ENCODE data around the gene PTPN4. TPM values are rescaled to one million over a fixed set of nuclear protein-coding genes. Genes with fewer than 3 reads are reported as not detected.
A peak's percentile ranks its signal among the peaks of the same experiment; 100 is the strongest.

Gene PTPN4
- polyA plus RNA-seq, 1 donor from 2014 or later: 22.0 TPM

DNA sequence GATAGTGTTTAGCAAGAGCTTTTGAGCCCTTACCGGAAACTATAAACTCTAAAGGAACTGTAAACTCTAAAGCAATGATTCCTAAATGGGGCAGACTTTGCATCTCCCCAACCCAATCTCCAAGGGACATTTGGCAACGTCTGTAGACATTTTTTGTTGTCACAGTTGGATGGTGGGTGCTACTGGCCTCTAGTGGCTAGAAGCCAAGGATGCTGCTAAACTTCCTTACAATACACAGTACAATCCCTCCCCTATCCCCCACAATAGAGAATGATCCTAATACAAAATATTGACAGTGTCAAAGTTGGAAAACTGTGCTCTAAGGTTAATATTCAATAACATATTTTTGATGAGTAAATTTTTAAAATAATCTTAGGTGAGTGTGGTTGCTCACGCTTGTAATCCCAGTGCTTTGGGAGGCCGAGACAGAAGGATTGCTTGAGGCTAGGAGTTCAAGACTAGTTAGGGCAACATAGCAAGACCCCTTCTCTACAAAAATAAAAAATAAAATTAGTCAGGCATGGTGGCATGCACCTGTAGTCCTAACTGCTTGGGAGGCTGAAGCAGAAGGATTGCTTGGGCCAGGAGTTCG, 66.7 kb downstream of the PTPN4 start:
- H3K27me3 ChIP-seq (ENCODE audit: insufficient read depth, low read depth, low read length): no peaks in the 10 kb centered on the region
- no peaks in the 10 kb centered on the region for H4K20me1 ChIP-seq (ENCODE audit: insufficient read depth)
- no peaks in the 10 kb centered on the region for H3F3A ChIP-seq (ENCODE audit: insufficient read depth, low read length, poor library complexity, severe bottlenecking)
- TF ChIP-seq, protein P1, sequence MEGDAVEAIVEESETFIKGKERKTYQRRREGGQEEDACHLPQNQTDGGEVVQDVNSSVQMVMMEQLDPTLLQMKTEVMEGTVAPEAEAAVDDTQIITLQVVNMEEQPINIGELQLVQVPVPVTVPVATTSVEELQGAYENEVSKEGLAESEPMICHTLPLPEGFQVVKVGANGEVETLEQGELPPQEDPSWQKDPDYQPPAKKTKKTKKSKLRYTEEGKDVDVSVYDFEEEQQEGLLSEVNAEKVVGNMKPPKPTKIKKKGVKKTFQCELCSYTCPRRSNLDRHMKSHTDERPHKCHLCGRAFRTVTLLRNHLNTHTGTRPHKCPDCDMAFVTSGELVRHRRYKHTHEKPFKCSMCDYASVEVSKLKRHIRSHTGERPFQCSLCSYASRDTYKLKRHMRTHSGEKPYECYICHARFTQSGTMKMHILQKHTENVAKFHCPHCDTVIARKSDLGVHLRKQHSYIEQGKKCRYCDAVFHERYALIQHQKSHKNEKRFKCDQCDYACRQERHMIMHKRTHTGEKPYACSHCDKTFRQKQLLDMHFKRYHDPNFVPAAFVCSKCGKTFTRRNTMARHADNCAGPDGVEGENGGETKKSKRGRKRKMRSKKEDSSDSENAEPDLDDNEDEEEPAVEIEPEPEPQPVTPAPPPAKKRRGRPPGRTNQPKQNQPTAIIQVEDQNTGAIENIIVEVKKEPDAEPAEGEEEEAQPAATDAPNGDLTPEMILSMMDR (IDR thresholded peaks at IDR 0.05; ENCODE audit: poor library complexity, severe bottlenecking): peak; percentile 52
- TF ChIP-seq POLR2AphosphoS5 (IDR thresholded peaks at IDR 0.05): no peak
- TF ChIP-seq RAD21 (conservative IDR thresholded peaks at IDR 0.05): peak; percentile 42
- no peak overlapping the region for H3K27ac ChIP-seq (ENCODE audit: low read length)
- no peak overlapping the region for H3K4me3 ChIP-seq (ENCODE audit: low read length)
- no peaks in the 10 kb centered on the region for H3K9me2 ChIP-seq (ENCODE audit: insufficient read depth, low read length)
- H3K4me2 ChIP-seq (ENCODE audit: low read length): no peak overlapping the region
- peaks cover 3% of the 10 kb centered on the region for H3K79me2 ChIP-seq (replicated peaks; ENCODE audit: insufficient read depth, low read length)
- H3K36me3 ChIP-seq (ENCODE audit: insufficient read depth, low read length): no peaks in the 10 kb centered on the region
- H2AFZ ChIP-seq (ENCODE audit: low read depth, low read length): no peak overlapping the region
- no peaks in the 10 kb centered on the region for H3K9me3 ChIP-seq (ENCODE audit: low read length)
- no peak overlapping the region for H3K9ac ChIP-seq (ENCODE audit: low read length)

DNA sequence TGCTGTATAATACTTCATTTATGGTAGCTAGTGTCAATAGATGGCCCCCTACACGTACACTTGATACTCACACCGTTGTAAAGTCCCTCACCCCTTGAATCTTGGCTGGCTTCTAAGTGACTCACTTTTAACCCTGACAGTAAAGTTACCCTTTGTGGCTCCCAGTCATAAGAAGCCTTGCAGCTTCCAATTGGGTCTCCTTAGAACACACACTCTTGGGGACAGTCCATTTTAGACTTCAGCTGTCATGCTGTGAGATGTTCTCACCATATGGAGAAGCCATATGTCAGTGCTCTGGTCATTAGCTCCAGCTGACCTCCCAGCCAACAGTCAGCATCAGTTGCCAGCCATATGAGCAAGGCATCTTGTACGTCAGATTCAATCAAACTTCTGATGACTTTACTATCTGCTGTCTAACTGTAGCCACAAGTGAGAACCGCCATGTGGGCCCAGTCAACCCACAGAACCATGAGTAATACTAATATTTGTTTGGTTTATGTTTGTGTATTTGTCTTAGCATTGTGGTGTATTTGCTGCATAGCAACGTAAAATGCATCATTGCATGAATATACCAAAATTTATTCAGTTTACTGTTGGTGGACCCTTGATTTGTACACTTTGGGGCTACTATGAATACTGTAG, 68.3 kb downstream of the PTPN4 start:
- Histone ChIP-seq H2AFZ (ENCODE audit: low read depth, low read length) (no peak overlapping the region), H4K20me1 (ENCODE audit: insufficient read depth) (no peaks in the 10 kb centered on the region), H3K9me3 (ENCODE audit: low read length) (no peaks in the 10 kb centered on the region), H3K27ac (ENCODE audit: low read length) (no peak overlapping the region), H3K4me3 (ENCODE audit: low read length) (no peak overlapping the region), H3K9ac (ENCODE audit: low read length) (no peak overlapping the region), H3K9me2 (ENCODE audit: insufficient read depth, low read length) (no peaks in the 10 kb centered on the region), H3K4me2 (ENCODE audit: low read length) (no peak overlapping the region), H3F3A (ENCODE audit: insufficient read depth, low read length, poor library complexity, severe bottlenecking) (no peaks in the 10 kb centered on the region), H3K27me3 (ENCODE audit: insufficient read depth, low read depth, low read length) (no peaks in the 10 kb centered on the region), H3K79me2 (replicated peaks; ENCODE audit: insufficient read depth, low read length) (peaks cover 3% of the 10 kb centered on the region), H3K36me3 (ENCODE audit: insufficient read depth, low read length) (no peaks in the 10 kb centered on the region)
- no peak for TF ChIP-seq RAD21 (conservative IDR thresholded peaks at IDR 0.05)
- TF ChIP-seq, protein P2, sequence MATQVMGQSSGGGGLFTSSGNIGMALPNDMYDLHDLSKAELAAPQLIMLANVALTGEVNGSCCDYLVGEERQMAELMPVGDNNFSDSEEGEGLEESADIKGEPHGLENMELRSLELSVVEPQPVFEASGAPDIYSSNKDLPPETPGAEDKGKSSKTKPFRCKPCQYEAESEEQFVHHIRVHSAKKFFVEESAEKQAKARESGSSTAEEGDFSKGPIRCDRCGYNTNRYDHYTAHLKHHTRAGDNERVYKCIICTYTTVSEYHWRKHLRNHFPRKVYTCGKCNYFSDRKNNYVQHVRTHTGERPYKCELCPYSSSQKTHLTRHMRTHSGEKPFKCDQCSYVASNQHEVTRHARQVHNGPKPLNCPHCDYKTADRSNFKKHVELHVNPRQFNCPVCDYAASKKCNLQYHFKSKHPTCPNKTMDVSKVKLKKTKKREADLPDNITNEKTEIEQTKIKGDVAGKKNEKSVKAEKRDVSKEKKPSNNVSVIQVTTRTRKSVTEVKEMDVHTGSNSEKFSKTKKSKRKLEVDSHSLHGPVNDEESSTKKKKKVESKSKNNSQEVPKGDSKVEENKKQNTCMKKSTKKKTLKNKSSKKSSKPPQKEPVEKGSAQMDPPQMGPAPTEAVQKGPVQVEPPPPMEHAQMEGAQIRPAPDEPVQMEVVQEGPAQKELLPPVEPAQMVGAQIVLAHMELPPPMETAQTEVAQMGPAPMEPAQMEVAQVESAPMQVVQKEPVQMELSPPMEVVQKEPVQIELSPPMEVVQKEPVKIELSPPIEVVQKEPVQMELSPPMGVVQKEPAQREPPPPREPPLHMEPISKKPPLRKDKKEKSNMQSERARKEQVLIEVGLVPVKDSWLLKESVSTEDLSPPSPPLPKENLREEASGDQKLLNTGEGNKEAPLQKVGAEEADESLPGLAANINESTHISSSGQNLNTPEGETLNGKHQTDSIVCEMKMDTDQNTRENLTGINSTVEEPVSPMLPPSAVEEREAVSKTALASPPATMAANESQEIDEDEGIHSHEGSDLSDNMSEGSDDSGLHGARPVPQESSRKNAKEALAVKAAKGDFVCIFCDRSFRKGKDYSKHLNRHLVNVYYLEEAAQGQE (IDR thresholded peaks at IDR 0.05; ENCODE audit: borderline replicate concordance): no peak
- TF ChIP-seq MXI1 (conservative IDR thresholded peaks at IDR 0.05; ENCODE audit: poor library complexity, severe bottlenecking): no peak
- TF ChIP-seq EZH2 (IDR thresholded peaks at IDR 0.05; ENCODE audit: borderline replicate concordance, insufficient read depth, low read length, poor library complexity, severe bottlenecking): no peak
- no peak for TF ChIP-seq SMC3 (conservative IDR thresholded peaks at IDR 0.05; ENCODE audit: poor library complexity)
- TF ChIP-seq, protein P1 (IDR thresholded peaks at IDR 0.05; ENCODE audit: poor library complexity, severe bottlenecking): no peak
- TF ChIP-seq POLR2AphosphoS5 (IDR thresholded peaks at IDR 0.05): no peak
- no peak for TF ChIP-seq EP300 (conservative IDR thresholded peaks at IDR 0.05; ENCODE audit: poor library complexity, severe bottlenecking)

Measured in neural cell (in vitro differentiated cells).